Neural progenitor cell (in vitro differentiated cells): ENCODE measurements around the gene TRIM43. TPM values are rescaled to one million over a fixed set of nuclear protein-coding genes. Genes with fewer than 3 reads are reported as not detected.
"Not testable (repeated sequence)": the region's sequence is repeated elsewhere in the genome, so short reads cannot be mapped to it uniquely, and the experiment has no call there.

Source experiments
- DNase-seq: peaks from one replicate; pipeline ENCODE4 v3.0.0-alpha.2; 2016; ENCODE audit warnings: low spot score
- H2AFZ ChIP-seq: fragments of 200-600 bp; sonication (generic); replicated peaks from 2 replicates; pipeline ENCODE4 v1.6.1; 2016; ENCODE audit warnings: antibody characterized with exemption
- H3F3A ChIP-seq: fragments of 200-600 bp; sonication (generic); 2 replicates; pipeline ENCODE4 v1.6.1; 2016; ENCODE audit warnings: antibody characterized with exemption, low read depth
- H3K27ac ChIP-seq: fragments of 200-600 bp; sonication (generic); 2 replicates; pipeline ENCODE4 v1.5.1; 2016; ENCODE audit warnings: mild to moderate bottlenecking
- H3K27me3 ChIP-seq: fragments of 200-600 bp; sonication (generic); 2 replicates; pipeline ENCODE4 v1.6.1; 2016; ENCODE audit warnings: mild to moderate bottlenecking, moderate library complexity
- H3K36me3 ChIP-seq: fragments of 200-600 bp; sonication (generic); 2 replicates; pipeline ENCODE4 v1.5.1; 2016
- H3K4me1 ChIP-seq: fragments of 200-600 bp; sonication (generic); 2 replicates; pipeline ENCODE4 v1.6.1; 2016; ENCODE audit warnings: mixed run types
- H3K4me2 ChIP-seq: fragments of 200-600 bp; sonication (generic); 2 replicates; pipeline ENCODE4 v1.6.1; 2016
- H3K4me3 ChIP-seq: fragments of 200-600 bp; sonication (generic); 2 replicates; pipeline ENCODE4 v1.5.1; 2016
- H3K79me2 ChIP-seq: fragments of 200-600 bp; sonication (generic); 2 replicates; pipeline ENCODE4 v1.6.1; 2016; ENCODE audit warnings: low read depth
- H3K9ac ChIP-seq: fragments of 200-600 bp; sonication (generic); 2 replicates; pipeline ENCODE4 v1.6.1; 2016
- H3K9me3 ChIP-seq: fragments of 200-600 bp; sonication (generic); 2 replicates; pipeline ENCODE4 v1.5.1; 2016; ENCODE audit warnings: low read depth
- H4K20me1 ChIP-seq: fragments of 200-600 bp; sonication (generic); 2 replicates; pipeline ENCODE4 v1.6.1; 2016; ENCODE audit warnings: low read depth
- H3K27ac Mint-ChIP-seq: 3 replicates; pipeline ENCODE4 v1.8.0; 2021; ENCODE audit warnings: mixed read lengths
- H3K27me3 Mint-ChIP-seq: 2 replicates; pipeline ENCODE4 v1.8.0; 2022; ENCODE audit warnings: low read depth, mild to moderate bottlenecking, inconsistent platforms, moderate library complexity, mixed read lengths; ENCODE audit not compliant: insufficient read depth
- H3K36me3 Mint-ChIP-seq: 3 replicates; pipeline ENCODE4 v1.8.0; 2021; ENCODE audit warnings: mixed read lengths
- H3K4me1 Mint-ChIP-seq: 3 replicates; pipeline ENCODE4 v1.8.0; 2021; ENCODE audit warnings: mixed read lengths
- H3K4me3 Mint-ChIP-seq: 3 replicates; pipeline ENCODE4 v1.8.0; 2021; ENCODE audit warnings: mild to moderate bottlenecking, moderate library complexity, mixed read lengths
- H3K9me3 Mint-ChIP-seq: 3 replicates; pipeline ENCODE4 v1.8.0; 2020; ENCODE audit warnings: mixed read lengths
- CTCF ChIP-seq: fragments of 200-600 bp; sonication (generic); IDR thresholded peaks from 2 replicates; pipeline ENCODE4 v1.5.1; 2017; ENCODE audit warnings: antibody characterized with exemption, mild to moderate bottlenecking
- EZH2 ChIP-seq: fragments of 200-600 bp; sonication (generic); IDR thresholded peaks from 2 replicates; pipeline ENCODE4 v1.6.1; 2017; ENCODE audit warnings: antibody characterized with exemption, mild to moderate bottlenecking, moderate library complexity
- EZH2phosphoT487 ChIP-seq: fragments of 200-600 bp; sonication (generic); IDR thresholded peaks from 2 replicates; pipeline ENCODE4 v1.6.1; 2017; ENCODE audit warnings: antibody characterized with exemption
- total RNA-seq: library from RNA; depleted of rRNA; stranded (reverse); fragments of >200 nt; gene quantifications from 2 replicates; pipeline ENCODE4 v1.2.3, GENCODE V29; 2015; ENCODE audit warnings: low replicate concordance

TRIM43 gene
- total RNA-seq: not detected in 2 replicates

- H3K4me3 ChIP-seq: not testable (repeated sequence)
Measured at GRCh38 chr2:95591701-95592100, at the start of gene TRIM43. TRIM43 (plus strand) TSS chr2:95592001; CDS start chr2:95594024, 2,023 bp downstream.

GRCh38 chr2:95551055-95551568 lies 40.7 kb upstream of the TRIM43 start:
- Histone ChIP-seq H3K27me3 (no peaks in the 10 kb centered on the region), H4K20me1 (no peaks in the 10 kb centered on the region), H3K4me3 (no peak overlapping the region), H3K4me1 (no peaks in the 10 kb centered on the region), H3K9me3 (peaks cover 27% of the 10 kb centered on the region), H3K27ac (no peak overlapping the region), H3K36me3 (no peaks in the 10 kb centered on the region), H3F3A (no peaks in the 10 kb centered on the region), H3K9ac (no peak overlapping the region), H2AFZ (no peak overlapping the region), H3K79me2 (no peaks in the 10 kb centered on the region), H3K4me2 (no peak overlapping the region)
- H3K36me3 Mint-ChIP-seq: no peaks in the 10 kb centered on the region
- H3K27ac Mint-ChIP-seq: no peak overlapping the region
- no peak overlapping the region for H3K4me3 Mint-ChIP-seq
- no peaks in the 10 kb centered on the region for H3K27me3 Mint-ChIP-seq
- DNase-seq: no peak
- no peak for TF ChIP-seq CTCF
- H3K9me3 Mint-ChIP-seq: no peaks in the 10 kb centered on the region
- no peaks in the 10 kb centered on the region for H3K4me1 Mint-ChIP-seq

More at GRCh38 chr2:95591701-95592100, at the start of gene TRIM43:
- not testable (repeated sequence) for H3K4me1 Mint-ChIP-seq, H3K4me2 ChIP-seq, H3K27me3 ChIP-seq, H3K27ac ChIP-seq, H3K4me1 ChIP-seq, DNase-seq, H3F3A ChIP-seq, H3K36me3 Mint-ChIP-seq, H3K79me2 ChIP-seq, H3K9me3 ChIP-seq, H4K20me1 ChIP-seq, H3K27me3 Mint-ChIP-seq, H3K4me3 Mint-ChIP-seq, H3K9me3 Mint-ChIP-seq, H3K36me3 ChIP-seq, H3K9ac ChIP-seq, H3K27ac Mint-ChIP-seq, H2AFZ ChIP-seq

GRCh38 chr2:95552911-95553310 lies 38.9 kb upstream of the TRIM43 start:
- H3K4me3 Mint-ChIP-seq: no peak overlapping the region
- H3K4me3 ChIP-seq: no peak overlapping the region
- H3K79me2 ChIP-seq: no peaks in the 10 kb centered on the region
- no peaks in the 10 kb centered on the region for H3K27me3 ChIP-seq
- no peaks in the 10 kb centered on the region for H3K9me3 Mint-ChIP-seq
- no peak overlapping the region for H2AFZ ChIP-seq
- no peaks in the 10 kb centered on the region for H3K36me3 Mint-ChIP-seq
- H3K27ac Mint-ChIP-seq: no peak overlapping the region
- H3K9me3 ChIP-seq: peaks cover 27% of the 10 kb centered on the region
- no peak for DNase-seq
- no peaks in the 10 kb centered on the region for H3F3A ChIP-seq
- H3K4me1 Mint-ChIP-seq: no peaks in the 10 kb centered on the region
- H3K9ac ChIP-seq: no peak overlapping the region
- no peaks in the 10 kb centered on the region for H3K4me1 ChIP-seq
- no peak overlapping the region for H3K4me2 ChIP-seq
- no peaks in the 10 kb centered on the region for H4K20me1 ChIP-seq
- H3K27ac ChIP-seq: no peak overlapping the region
- no peaks in the 10 kb centered on the region for H3K36me3 ChIP-seq
- TF ChIP-seq EZH2phosphoT487 (no peak), CTCF (no peak)
- no peaks in the 10 kb centered on the region for H3K27me3 Mint-ChIP-seq

- no peaks in the 10 kb centered on the region for H3K27me3 ChIP-seq
- DNase-seq: no peak
- Mint-ChIP-seq H3K36me3 (no peaks in the 10 kb centered on the region), H3K27me3 (peaks cover 8% of the 10 kb centered on the region), H3K27ac (no peak overlapping the region), H3K4me1 (peaks cover 2% of the 10 kb centered on the region), H3K4me3 (no peak overlapping the region), H3K9me3 (no peaks in the 10 kb centered on the region)
- H3K36me3 ChIP-seq: no peaks in the 10 kb centered on the region
- H3K4me1 ChIP-seq: no peaks in the 10 kb centered on the region
- no peak overlapping the region for H3K4me2 ChIP-seq
- TF ChIP-seq CTCF: no peak
- TF ChIP-seq EZH2: no peak
- TF ChIP-seq EZH2phosphoT487: no peak
- no peak overlapping the region for H3K27ac ChIP-seq
- H3K4me3 ChIP-seq: no peak overlapping the region
- peaks cover 17% of the 10 kb centered on the region for H3K9me3 ChIP-seq
- H4K20me1 ChIP-seq: no peaks in the 10 kb centered on the region
- no peaks in the 10 kb centered on the region for H3F3A ChIP-seq
- no peak overlapping the region for H2AFZ ChIP-seq
- H3K79me2 ChIP-seq: no peaks in the 10 kb centered on the region
- no peak overlapping the region for H3K9ac ChIP-seq
Measured at GRCh38 chr2:95569170-95569569, 22.6 kb upstream of the TRIM43 start.
